Kasumi-1 (cell line): Measurements from ENCODE around the gene FANCB.

Source experiments
- DNase-seq, 2 experiments: peaks; one replicate each; lab custom pipeline; 2025; lab: John Stamatoyannopoulos, UW

FANCB gene

GRCh38 chrX:14832586-14832985 is 40.3 kb downstream of the FANCB start:
- DNase-seq = no peak

GRCh38 chrX:14832151-14832550 is 40.7 kb downstream of the FANCB start:
- no peak for DNase-seq

DNA sequence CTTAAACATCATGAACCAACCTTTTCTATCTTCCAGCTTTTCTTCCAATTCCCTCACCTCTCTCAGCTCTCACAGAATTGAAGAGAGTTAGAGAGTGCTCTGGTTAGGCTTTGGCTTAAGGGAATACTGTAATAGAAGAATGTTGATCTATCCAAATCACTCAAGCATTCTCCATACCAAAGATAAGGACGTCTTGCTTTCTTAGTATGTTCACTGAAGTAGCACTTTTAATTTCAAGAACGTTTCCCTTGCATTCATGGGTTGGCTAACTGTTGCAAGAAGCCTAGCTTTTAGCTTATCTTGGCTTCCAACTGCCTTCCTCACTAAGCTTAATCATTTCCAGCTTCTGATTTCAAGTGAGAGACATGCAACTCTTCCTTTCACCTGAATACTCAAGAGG is 43.2 kb downstream of the FANCB start:
- no peak for DNase-seq

DNA sequence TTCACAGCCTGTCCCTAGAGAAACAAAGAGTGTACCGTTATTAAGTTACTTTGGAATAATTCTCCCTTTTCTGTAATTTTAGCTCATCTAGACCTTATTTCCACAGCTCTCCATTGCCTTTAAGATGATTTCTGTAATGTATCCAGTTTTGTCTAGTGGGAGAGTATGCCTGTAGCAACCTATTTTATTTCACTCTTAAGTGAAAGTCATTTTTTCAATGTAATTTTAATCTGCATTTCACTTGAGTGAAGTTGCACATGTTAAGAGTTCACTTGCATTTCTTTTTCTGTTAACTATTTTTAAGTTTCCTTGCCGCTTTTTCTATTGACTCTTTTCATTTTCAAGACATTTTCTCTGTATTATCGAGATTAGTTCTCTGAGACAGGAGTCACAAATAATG is 46.5 kb downstream of the FANCB start:
- DNase-seq = no peak

- DNase-seq = no peak
Measured at GRCh38 chrX:14825851-14826250, 47.0 kb downstream of the FANCB start.

DNA sequence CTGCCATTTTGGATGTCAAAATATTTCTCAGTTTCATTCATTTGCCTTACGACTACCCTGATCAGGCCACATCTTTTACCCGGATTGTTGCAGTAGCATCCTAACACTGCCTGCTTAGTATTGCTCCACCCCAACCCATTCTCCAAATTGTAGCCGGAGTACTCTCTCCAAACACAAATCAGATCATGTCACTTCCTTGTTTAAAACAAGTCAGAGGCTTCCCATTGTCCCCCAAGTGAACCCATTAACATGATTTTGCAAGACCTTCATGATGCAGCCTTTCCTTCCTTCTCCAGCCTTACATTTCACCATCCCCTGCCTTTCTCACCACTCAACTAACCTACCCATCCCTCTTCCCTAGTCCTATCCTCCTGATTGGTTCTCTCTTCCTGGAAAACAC is 53.1 kb downstream of the FANCB start:
- DNase-seq = no peak

GRCh38 chrX:14817571-14817970 is 55.3 kb downstream of the FANCB start:
- no peak for DNase-seq

- no peak for DNase-seq
Measured at GRCh38 chrX:14802943-14803710, 69.7 kb downstream of the FANCB start.

DNA sequence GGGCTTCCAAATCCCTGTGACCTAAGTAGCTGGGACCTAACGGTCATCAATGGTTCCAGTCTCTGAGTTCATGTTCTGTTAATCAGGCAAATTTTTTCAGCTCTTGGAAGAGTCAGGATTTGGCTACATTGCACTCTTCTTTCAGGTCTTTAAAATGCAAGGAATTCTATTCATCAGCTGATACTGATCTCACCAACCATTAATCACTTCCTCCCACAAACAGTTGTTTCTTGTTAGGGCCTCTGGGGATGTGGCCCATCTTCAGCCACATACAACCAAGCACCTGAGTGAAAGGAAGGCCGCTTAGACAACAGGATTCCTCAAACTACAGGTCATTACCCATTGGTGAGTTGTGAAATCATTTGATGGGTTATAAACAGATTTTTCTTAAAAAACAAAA is 71.7 kb downstream of the FANCB start:
- no peak for DNase-seq

GRCh38 chrX:14798805-14799397 is 74.0 kb downstream of the FANCB start:
- no peak for DNase-seq
